Endothelial cell of umbilical vein (primary cell): ENCODE data around the gene WFDC6. TPM values are rescaled to one million over a fixed set of nuclear protein-coding genes. Genes with fewer than 3 reads are reported as not detected.
"Not testable (repeated sequence)": the region's sequence is repeated elsewhere in the genome, so short reads cannot be mapped to it uniquely, and the experiment has no call there.

Experiments
- BruUV-seq: library from RNA; stranded (reverse); fragments of 400-500 nt; replicated peaks from 2 replicates; lab custom pipeline; 2021; lab: Mats Ljungman, UMichigan
- CTCF ChIA-PET: fragments of 300-600, 350-600 bp; sonication (Branson Sonifier 250); formaldehyde crosslinking; loops from one replicate; lab custom pipeline; 2021; ENCODE audit warnings: antibody characterized with exemption, inconsistent platforms; lab: Charles Lee
- POLR2A ChIA-PET: fragments of 300-600, 350-600 bp; sonication (Branson Sonifier 250); formaldehyde crosslinking; loops from one replicate; lab custom pipeline; 2021; ENCODE audit warnings: antibody characterized with exemption, inconsistent platforms; lab: Charles Lee
- DNase-seq: peaks from one replicate; pipeline ENCODE4 v3.0.0-alpha.2; 2011; ENCODE audit warnings: low read depth, low spot score
- FAIRE-seq: peaks from 2 replicates; lab custom pipeline; 2011; peaks lifted over from hg19 to GRCh38; lab: Jason Lieb, UNC
- H2AFZ ChIP-seq: 2 replicates; pipeline ENCODE4 v1.6.0; 2012; ENCODE audit warnings: low read depth, low read length, control low read depth, inconsistent platforms
- H3K27ac ChIP-seq: 2 replicates; pipeline ENCODE4 v1.5.1; 2011; ENCODE audit warnings: low read depth, mild to moderate bottlenecking, control low read depth, low read length, moderate library complexity; ENCODE audit not compliant: insufficient read depth
- H3K27me3 ChIP-seq, 2 experiments: 2 replicates each; pipeline versions ENCODE4 v1.6.0 to v1.6.1; 2011; ENCODE audit warnings: low read length in 2 of 2, mixed read lengths in 1 of 2; ENCODE audit not compliant: control insufficient read depth in 2 of 2, insufficient read depth in 2 of 2
- H3K36me3 ChIP-seq, 2 experiments: 2 replicates in 1 of 2; 3 replicates in 1 of 2; pipeline ENCODE4 v1.5.1; 2011; ENCODE audit warnings: low read length in 2 of 2, mild to moderate bottlenecking in 1 of 2, moderate library complexity in 1 of 2; ENCODE audit not compliant: control insufficient read depth in 2 of 2, insufficient read depth in 2 of 2; ENCODE audit errors: extremely low read depth in 1 of 2
- H3K4me1 ChIP-seq: 3 replicates; pipeline ENCODE4 v1.5.1; 2011; ENCODE audit warnings: mild to moderate bottlenecking, low read length; ENCODE audit not compliant: control insufficient read depth, insufficient read depth; ENCODE audit errors: extremely low read depth
- H3K4me2 ChIP-seq: 2 replicates; pipeline ENCODE4 v1.6.1; 2011; ENCODE audit warnings: low read length, control low read depth, mixed read lengths; ENCODE audit not compliant: insufficient read depth
- H3K4me3 ChIP-seq, 3 experiments: fragments of 200-600 bp in 1 of 3; sonication (generic), shearing (Covaris generic) in 1 of 3; replicated peaks in 1 of 3; 2 replicates each; pipeline ENCODE4 v1.5.1; 2011 to 2016; ENCODE audit warnings: control low read depth in 3 of 3, low read length in 3 of 3, mild to moderate bottlenecking in 2 of 3, inconsistent platforms in 1 of 3, low read depth in 1 of 3, moderate library complexity in 1 of 3; ENCODE audit not compliant: insufficient read depth in 1 of 3
- H3K79me2 ChIP-seq: 2 replicates; pipeline ENCODE4 v1.6.0; 2012; ENCODE audit warnings: low read length, inconsistent platforms; ENCODE audit not compliant: control insufficient read depth, insufficient read depth
- H3K9ac ChIP-seq: replicated peaks from 2 replicates; pipeline ENCODE3; 2011; ENCODE audit warnings: low read length, control low read depth; ENCODE audit not compliant: insufficient read depth; ENCODE audit errors: extremely low read depth
- H3K9me1 ChIP-seq: replicated peaks from 3 replicates; pipeline ENCODE4 v1.6.0; 2011; ENCODE audit warnings: mild to moderate bottlenecking, low read length; ENCODE audit not compliant: control insufficient read depth, insufficient read depth; ENCODE audit errors: extremely low read depth
- H3K9me3 ChIP-seq: replicated peaks from 2 replicates; pipeline ENCODE4 v1.5.1; 2012; ENCODE audit warnings: low read length, inconsistent platforms; ENCODE audit not compliant: control insufficient read depth, insufficient read depth
- H4K20me1 ChIP-seq: replicated peaks from 2 replicates; pipeline ENCODE3; 2011; ENCODE audit warnings: mild to moderate bottlenecking, low read length; ENCODE audit not compliant: control insufficient read depth, insufficient read depth; ENCODE audit errors: extremely low read depth
- CTCF ChIP-seq, 2 donors: IDR thresholded peaks; 1 replicate in 1 of 2; 2 replicates in 1 of 2; pipeline ENCODE4 v1.5.1; 2011; ENCODE audit warnings: low read length in 2 of 2, mild to moderate bottlenecking in 2 of 2, moderate library complexity in 2 of 2, control low read depth in 1 of 2, inconsistent platforms in 1 of 2, low read depth in 1 of 2; ENCODE audit not compliant: insufficient read depth in 1 of 2; ENCODE audit errors: extremely low read depth in 1 of 2
- EZH2 ChIP-seq: IDR thresholded peaks from 2 replicates; pipeline ENCODE4 v1.6.1; 2012; ENCODE audit warnings: borderline replicate concordance, low read depth, mild to moderate bottlenecking, moderate library complexity, low read length, inconsistent platforms; ENCODE audit not compliant: severe bottlenecking
- GATA2 ChIP-seq: IDR thresholded peaks from 2 replicates; pipeline ENCODE4 v1.7.0; 2011; ENCODE audit warnings: low read depth, mild to moderate bottlenecking, moderate library complexity, mixed read lengths, low read length; ENCODE audit not compliant: insufficient read length, insufficient read depth
- MAX ChIP-seq: IDR thresholded peaks from 2 replicates; pipeline ENCODE4 v1.6.1; 2011; ENCODE audit not compliant: insufficient read depth, insufficient read length
- MYC ChIP-seq: IDR thresholded peaks from one replicate; pipeline ENCODE4 v1.6.1; 2011; ENCODE audit warnings: mild to moderate bottlenecking, low read depth, low read length
- POLR2A ChIP-seq: IDR thresholded peaks from 2 replicates; pipeline ENCODE4 v1.6.1; 2012; ENCODE audit warnings: low read depth, mild to moderate bottlenecking, control low read depth, low read length
- dilution Hi-C: fragments of 300-500 bp; cut with MboI; formaldehyde crosslinking; loops from one replicate; pipeline ENCODE4 v1.15.0; 2019; ENCODE audit warnings: low sequenced_read_pairs; ENCODE audit not compliant: extremely low pct_ligation_motif_present
- intact Hi-C: fragments of 100-400 bp; cut with micrococcal nuclease; formaldehyde crosslinking; loops from one replicate; pipeline ENCODE4 v1.10.0; 2022
- polyA plus RNA-seq, 4 experiments: library from polyadenylated mRNA; depleted of rRNA in 3 of 4; stranded (reverse) in 3 of 4; unstranded in 1 of 4; fragments of >200 nt; gene quantifications; 2 replicates each; pipeline versions ENCODE4 v1.2.1 to v1.2.3, GENCODE V29; 2011 to 2012; ENCODE audit warnings: missing spikeins in 1 of 4
- total RNA-seq: library from RNA; stranded (reverse); gene quantifications from 2 replicates; pipeline ENCODE4 v1.2.3, GENCODE V29; 2021

The WFDC6 gene
- total and polyA plus RNA-seq, 2 donors (not counting 3 experiments of a cell fraction or from before 2014, with no cell fraction given), result not detected

- Histone ChIP-seq H3K4me3 (no peak overlapping the region), H3K27me3 (peaks cover 0 to 2% of the 10 kb centered on the region in 2 experiments), H4K20me1 (no peaks in the 10 kb centered on the region), H3K4me2 (no peak overlapping the region), H3K27ac (no peak overlapping the region), H3K9me3 (no peaks in the 10 kb centered on the region), H3K79me2 (no peaks in the 10 kb centered on the region), H3K9me1 (no peaks in the 10 kb centered on the region), H2AFZ (no peak overlapping the region), H3K4me1 (no peaks in the 10 kb centered on the region), H3K9ac (no peak overlapping the region), H3K36me3 (no peaks in the 10 kb centered on the region)
- dilution Hi-C loops, result no loop called here
- no TSS peak for BruUV-seq
- ChIA-PET POLR2A (no interaction called here), CTCF (interaction anchor here (1.6 kb wide), 2 partner anchors 181 to 183 kb away, joined by 5 to 9 read pairs; no protein-coding TSS in a partner anchor)
- intact Hi-C loops, result no loop called here
- FAIRE-seq (no peak), DNase-seq (no peak)
- TF ChIP-seq POLR2A (no peak), EZH2 (no peak), MYC (no peak), GATA2 (no peak), MAX (no peak), CTCF (IDR thresholded peaks at IDR 0.05; ENCODE audit: extremely low read depth in 1 of 2, insufficient read depth in 1 of 2, low read depth in 1 of 2, low read length in 2 of 2) (no peak)
These were observed 49.5 kb upstream of the WFDC6 start for GRCh38 chr20:45588800-45589199.

GRCh38 chr20:45585986-45586385 lies 46.7 kb upstream of the WFDC6 start:
- CTCF ChIA-PET, H3K4me3 ChIP-seq, H4K20me1 ChIP-seq, H3K4me1 ChIP-seq, H3K9ac ChIP-seq, FAIRE-seq, H3K9me3 ChIP-seq, H3K4me2 ChIP-seq, H2AFZ ChIP-seq, intact Hi-C loops, H3K79me2 ChIP-seq, H3K27ac ChIP-seq, H3K27me3 ChIP-seq, H3K9me1 ChIP-seq, H3K36me3 ChIP-seq, DNase-seq, dilution Hi-C loops, BruUV-seq, POLR2A ChIA-PET: not testable (repeated sequence)

- POLR2A ChIA-PET, H3K4me2 ChIP-seq, H2AFZ ChIP-seq, FAIRE-seq, H3K36me3 ChIP-seq, BruUV-seq, H4K20me1 ChIP-seq, dilution Hi-C loops, H3K27ac ChIP-seq, H3K4me1 ChIP-seq, H3K9ac ChIP-seq, DNase-seq, H3K4me3 ChIP-seq, H3K9me3 ChIP-seq, H3K9me1 ChIP-seq, intact Hi-C loops, CTCF ChIA-PET, H3K79me2 ChIP-seq: not testable (repeated sequence)
- H3K27me3 ChIP-seq, result peaks cover 2 to 11% of the 10 kb centered on the region in 2 experiments
These were observed 45.0 kb upstream of the WFDC6 start for GRCh38 chr20:45584294-45584693.
